Keratinocyte (primary cell): Measurements from ENCODE around the gene TCEAL3. TPM values are rescaled to one million over a fixed set of nuclear protein-coding genes. Genes with fewer than 3 reads are reported as not detected.
"Not testable (repeated sequence)": the region's sequence is repeated elsewhere in the genome, so short reads cannot be mapped to it uniquely, and the experiment has no call there.

Source experiments
- DNase-seq: peaks from one replicate; pipeline ENCODE4 v3.0.0-alpha.2; 2011; ENCODE audit warnings: low read depth, missing footprints, low spot score
- FAIRE-seq: peaks from 2 replicates; lab custom pipeline; 2011; peaks lifted over from hg19 to GRCh38; lab: Jason Lieb, UNC
- H2AFZ ChIP-seq: 2 replicates; pipeline ENCODE4 v1.6.0; 2012; ENCODE audit warnings: low read length, control low read depth, inconsistent platforms; ENCODE audit not compliant: control insufficient read depth
- H3K27ac ChIP-seq: 2 replicates; pipeline ENCODE4 v1.5.1; 2011; ENCODE audit warnings: low read length; ENCODE audit not compliant: control insufficient read depth, insufficient read depth
- H3K27me3 ChIP-seq: 3 replicates; pipeline ENCODE4 v1.6.0; 2011; ENCODE audit warnings: low read length; ENCODE audit not compliant: control insufficient read depth, insufficient read depth; ENCODE audit errors: extremely low read depth
- H3K36me3 ChIP-seq, 2 experiments: 2 replicates in 1 of 2; 3 replicates in 1 of 2; pipeline ENCODE4 v1.5.1; 2011; ENCODE audit warnings: low read length in 2 of 2, mild to moderate bottlenecking in 1 of 2; ENCODE audit not compliant: control insufficient read depth in 2 of 2, insufficient read depth in 2 of 2; ENCODE audit errors: extremely low read depth in 1 of 2
- H3K4me1 ChIP-seq: 3 replicates; pipeline ENCODE4 v1.5.1; 2011; ENCODE audit warnings: low read length; ENCODE audit not compliant: control insufficient read depth, insufficient read depth; ENCODE audit errors: extremely low read depth
- H3K4me2 ChIP-seq: 3 replicates; pipeline ENCODE4 v1.6.0; 2011; ENCODE audit warnings: low read depth, low read length; ENCODE audit not compliant: control insufficient read depth, insufficient read depth; ENCODE audit errors: extremely low read depth
- H3K4me3 ChIP-seq, 3 experiments: fragments of 200-600 bp in 1 of 3; sonication (generic) in 1 of 3; 2 replicates in 2 of 3; 3 replicates in 1 of 3; pipeline ENCODE4 v1.5.1; 2011 to 2016; ENCODE audit warnings: low read length in 3 of 3, mild to moderate bottlenecking in 3 of 3, control low read depth in 2 of 3, inconsistent platforms in 1 of 3, low read depth in 1 of 3, mixed read lengths in 1 of 3, mixed run types in 1 of 3, moderate library complexity in 1 of 3; ENCODE audit not compliant: control insufficient read depth in 2 of 3, insufficient read depth in 2 of 3; ENCODE audit errors: extremely low read depth in 1 of 3
- H3K79me2 ChIP-seq: 2 replicates; pipeline ENCODE4 v1.6.0; 2012; ENCODE audit warnings: low read length; ENCODE audit not compliant: control insufficient read depth, insufficient read depth
- H3K9ac ChIP-seq: 3 replicates; pipeline ENCODE4 v1.6.0; 2011; ENCODE audit warnings: low read length; ENCODE audit not compliant: control insufficient read depth, insufficient read depth; ENCODE audit errors: extremely low read depth
- H3K9me1 ChIP-seq: 3 replicates; pipeline ENCODE4 v1.6.0; 2011; ENCODE audit warnings: low read length; ENCODE audit not compliant: control insufficient read depth, insufficient read depth; ENCODE audit errors: extremely low read depth
- H3K9me3 ChIP-seq: 2 replicates; pipeline ENCODE4 v1.5.1; 2012; ENCODE audit warnings: low read depth, low read length; ENCODE audit not compliant: control insufficient read depth
- H4K20me1 ChIP-seq: 3 replicates; pipeline ENCODE4 v1.6.0; 2011; ENCODE audit warnings: low read length; ENCODE audit not compliant: control insufficient read depth, insufficient read depth; ENCODE audit errors: extremely low read depth
- CTCF ChIP-seq, 3 experiments: IDR thresholded peaks in 1 of 3; conservative IDR thresholded peaks in 1 of 3; optimal IDR thresholded peaks in 1 of 3; 2 replicates in 2 of 3; 3 replicates in 1 of 3; pipeline versions ENCODE3 to v1.5.1; 2011; ENCODE audit warnings: low read length in 3 of 3, mild to moderate bottlenecking in 3 of 3, moderate library complexity in 2 of 3, control low read depth in 1 of 3, inconsistent platforms in 1 of 3; ENCODE audit not compliant: insufficient read depth in 2 of 3; ENCODE audit errors: extremely low read depth in 1 of 3
- EZH2 ChIP-seq: IDR thresholded peaks from one replicate; pipeline ENCODE4 v1.6.1; 2012; ENCODE audit warnings: inconsistent platforms, mild to moderate bottlenecking, low read length, moderate library complexity
- dilution Hi-C: fragments of 300-500 bp; cut with MboI; formaldehyde crosslinking; loops from one replicate; pipeline ENCODE4 v1.7.0; 2020; ENCODE audit warnings: low sequenced_read_pairs; ENCODE audit not compliant: extremely low pct_ligation_motif_present
- polyA plus RNA-seq, 5 experiments: library from polyadenylated mRNA; depleted of rRNA in 3 of 5; stranded (reverse) in 3 of 5; stranded (forward) in 1 of 5; unstranded in 1 of 5; fragments of >200 nt; gene quantifications; 1 replicate in 1 of 5; 2 replicates in 3 of 5; 3 replicates in 1 of 5; pipeline versions ENCODE4 v1.2.1 to v1.2.3, GENCODE V29; 2011 to 2012; ENCODE audit warnings: missing spikeins in 2 of 5, low read depth in 1 of 5, low replicate concordance in 1 of 5

The TCEAL3 gene
- polyA plus RNA-seq, 1 donor (not counting 4 experiments of a cell fraction or from before 2014, with no cell fraction given), result 28.1 TPM

- Histone ChIP-seq H3K9ac (peak overlapping the region; percentile 10), H3K4me1 (peaks cover 3% of the 10 kb centered on the region), H2AFZ (no peak overlapping the region), H3K4me2 (no peak overlapping the region), H3K9me3 (no peaks in the 10 kb centered on the region), H3K27me3 (no peaks in the 10 kb centered on the region), H3K4me3 (no peak overlapping the region), H3K36me3 (no peaks in the 10 kb centered on the region), H4K20me1 (no peaks in the 10 kb centered on the region), H3K79me2 (no peaks in the 10 kb centered on the region), H3K9me1 (no peaks in the 10 kb centered on the region), H3K27ac (peak overlapping the region; percentile 41)
- dilution Hi-C loops, result no loop called here
- FAIRE-seq (peak; percentile 90), DNase-seq (peak; percentile 77)
- no peak for TF ChIP-seq EZH2
- no peak for TF ChIP-seq CTCF (optimal IDR thresholded peaks at IDR 0.05 in 1 of 3, IDR thresholded peaks at IDR 0.05 in 1 of 3, conservative IDR thresholded peaks at IDR 0.05 in 1 of 3; ENCODE audit: extremely low read depth in 1 of 3, insufficient read depth in 2 of 3, low read length in 3 of 3)
These were observed 48.9 kb downstream of the TCEAL3 start for GRCh38 chrX:103656617-103657016.

GRCh38 chrX:103657066-103657465 is 49.3 kb downstream of the TCEAL3 start:
- H3K4me3 ChIP-seq, result not testable (repeated sequence)

More at GRCh38 chrX:103657066-103657465, 49.3 kb downstream of the TCEAL3 start:
- H2AFZ ChIP-seq, H3K4me2 ChIP-seq, H3K79me2 ChIP-seq, H3K9me1 ChIP-seq, FAIRE-seq, H4K20me1 ChIP-seq, H3K27me3 ChIP-seq, H3K4me1 ChIP-seq, H3K36me3 ChIP-seq, dilution Hi-C loops, H3K9me3 ChIP-seq, DNase-seq: not testable (repeated sequence)
- peak overlapping the region; percentile 41 for H3K27ac ChIP-seq
- peak overlapping the region; percentile 10 for H3K9ac ChIP-seq
